ENCODE results near the gene ZNF586.
"Not testable (repeated sequence)": the region's sequence is repeated elsewhere in the genome, so short reads cannot be mapped to it uniquely, and the experiment has no call there.

DNA sequence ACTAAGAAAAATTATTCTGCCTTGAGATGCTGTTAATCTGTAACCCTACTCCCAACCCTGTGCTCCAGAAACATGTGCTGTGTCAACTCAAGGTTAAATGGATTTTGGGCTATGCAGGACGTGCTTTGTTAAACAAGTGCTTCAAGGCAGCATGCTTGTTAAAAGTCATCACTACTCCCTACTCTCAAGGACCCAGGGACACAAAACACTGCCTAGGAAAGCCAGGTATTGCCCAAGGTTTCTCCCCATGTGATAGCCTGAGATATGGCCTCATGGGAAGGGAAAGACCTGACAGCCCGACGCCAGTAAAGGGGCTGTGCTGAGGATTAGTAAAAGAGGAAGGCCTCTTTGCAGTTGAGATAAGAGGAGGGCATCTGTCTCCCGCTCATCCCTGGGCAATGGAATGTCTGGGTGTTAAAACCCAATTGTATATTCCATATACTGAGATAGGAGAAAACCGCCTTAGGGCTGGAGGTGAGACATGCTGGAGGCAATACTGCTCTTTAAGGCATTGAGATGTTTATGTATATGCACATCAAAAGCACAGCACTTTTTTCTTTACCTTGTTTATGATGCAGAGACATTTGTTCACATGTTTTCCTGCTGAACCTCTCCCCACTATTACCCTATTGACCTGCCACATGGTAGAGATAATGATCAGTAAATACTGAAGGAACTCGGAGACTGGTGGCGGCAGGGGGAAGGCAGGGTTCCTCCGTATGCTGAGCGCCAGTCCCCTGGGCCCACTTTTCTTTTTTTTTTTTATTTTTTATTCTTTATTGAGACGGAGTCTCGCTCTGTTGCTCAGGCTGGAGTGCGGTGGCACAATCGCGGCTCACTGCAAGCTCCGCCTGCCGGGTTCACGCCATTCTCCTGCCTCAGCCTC is 41.2 kb downstream of the ZNF586 start:
- TF ChIP-seq, protein P1, sequence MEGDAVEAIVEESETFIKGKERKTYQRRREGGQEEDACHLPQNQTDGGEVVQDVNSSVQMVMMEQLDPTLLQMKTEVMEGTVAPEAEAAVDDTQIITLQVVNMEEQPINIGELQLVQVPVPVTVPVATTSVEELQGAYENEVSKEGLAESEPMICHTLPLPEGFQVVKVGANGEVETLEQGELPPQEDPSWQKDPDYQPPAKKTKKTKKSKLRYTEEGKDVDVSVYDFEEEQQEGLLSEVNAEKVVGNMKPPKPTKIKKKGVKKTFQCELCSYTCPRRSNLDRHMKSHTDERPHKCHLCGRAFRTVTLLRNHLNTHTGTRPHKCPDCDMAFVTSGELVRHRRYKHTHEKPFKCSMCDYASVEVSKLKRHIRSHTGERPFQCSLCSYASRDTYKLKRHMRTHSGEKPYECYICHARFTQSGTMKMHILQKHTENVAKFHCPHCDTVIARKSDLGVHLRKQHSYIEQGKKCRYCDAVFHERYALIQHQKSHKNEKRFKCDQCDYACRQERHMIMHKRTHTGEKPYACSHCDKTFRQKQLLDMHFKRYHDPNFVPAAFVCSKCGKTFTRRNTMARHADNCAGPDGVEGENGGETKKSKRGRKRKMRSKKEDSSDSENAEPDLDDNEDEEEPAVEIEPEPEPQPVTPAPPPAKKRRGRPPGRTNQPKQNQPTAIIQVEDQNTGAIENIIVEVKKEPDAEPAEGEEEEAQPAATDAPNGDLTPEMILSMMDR (IDR thresholded peaks at IDR 0.05; ENCODE audit: low read depth, low read length) = not testable (repeated sequence)
- not testable (repeated sequence) for TF ChIP-seq EZH2phosphoT487 (IDR thresholded peaks at IDR 0.05; ENCODE audit: low read depth)
